Measurements from ENCODE around the gene KLHDC8B. TPM values are rescaled to one million over a fixed set of nuclear protein-coding genes. Genes with fewer than 3 reads are reported as not detected.

KLHDC8B gene
- total RNA-seq (10 to 100 TPM; 29.6 to 32.0 TPM), polyA plus RNA-seq (10 to 100 TPM; 19.4 to 32.5 TPM)
- long read RNA-seq, donor 1, transcript KLHDC8B-201 (6 exons, 1,959 nt): major isoform, 10 of 10 reads
- long read RNA-seq, donor 1, partial matches to known transcripts: 0 of 10 reads
- long read RNA-seq, donor 1, other reads (novel, unspliced or antisense): 0 of 10 reads
- long read RNA-seq, donor 2: 0 reads
- long read RNA-seq, donor 3, partial matches to known transcripts: 0 of 3 reads
- long read RNA-seq, donor 3, other reads (novel, unspliced or antisense): 0 of 3 reads
- long read RNA-seq, donor 4, partial matches to known transcripts: 0 of 3 reads
- long read RNA-seq, donor 4, other reads (novel, unspliced or antisense): 0 of 3 reads
- long read RNA-seq, donor 5, transcript KLHDC8B-201 (6 exons, 1,959 nt): major isoform, 12 of 17 reads
- long read RNA-seq, donor 5, partial matches to known transcripts: 5 of 17 reads
- long read RNA-seq, donor 5, other reads (novel, unspliced or antisense): 0 of 17 reads

- Histone ChIP-seq H3K36me3 (ENCODE audit: control insufficient read depth in 4 of 4, insufficient read depth in 4 of 4, low read length in 4 of 4) (peaks cover 0 to 16% (median 15%) of the 10 kb centered on the region in 4 donors), H3K9ac (ENCODE audit: insufficient read depth in 1 of 2, low read length in 2 of 2) (peak within 1 kb of the TSS; percentile 68 to 72), H3K9me3 (ENCODE audit: control insufficient read depth in 4 of 4, insufficient read depth in 3 of 4, low read length in 3 of 4) (no peaks in the 10 kb centered on the region), H3K4me1 (ENCODE audit: control insufficient read depth in 5 of 5, insufficient read depth in 5 of 5, low read length in 5 of 5) (peaks cover 7 to 43% (median 28%) of the 10 kb centered on the region in 5 donors), H3K27me3 (ENCODE audit: control insufficient read depth in 3 of 3, insufficient read depth in 3 of 3, low read length in 2 of 3) (no peaks in the 10 kb centered on the region), H3K27ac (ENCODE audit: low read depth in 1 of 2, low read length in 1 of 2) (peak within 1 kb of the TSS; percentile 82 to 94), H3K4me3 (peak within 1 kb of the TSS; percentile 80)
- peak; percentile 93 to 95 (median 94) for DNase-seq
- 0 to 1% methylated on average over 52 to 57 of the region's 57 CpGs for WGBS, 2 donors
- TF ChIP-seq, protein P1, sequence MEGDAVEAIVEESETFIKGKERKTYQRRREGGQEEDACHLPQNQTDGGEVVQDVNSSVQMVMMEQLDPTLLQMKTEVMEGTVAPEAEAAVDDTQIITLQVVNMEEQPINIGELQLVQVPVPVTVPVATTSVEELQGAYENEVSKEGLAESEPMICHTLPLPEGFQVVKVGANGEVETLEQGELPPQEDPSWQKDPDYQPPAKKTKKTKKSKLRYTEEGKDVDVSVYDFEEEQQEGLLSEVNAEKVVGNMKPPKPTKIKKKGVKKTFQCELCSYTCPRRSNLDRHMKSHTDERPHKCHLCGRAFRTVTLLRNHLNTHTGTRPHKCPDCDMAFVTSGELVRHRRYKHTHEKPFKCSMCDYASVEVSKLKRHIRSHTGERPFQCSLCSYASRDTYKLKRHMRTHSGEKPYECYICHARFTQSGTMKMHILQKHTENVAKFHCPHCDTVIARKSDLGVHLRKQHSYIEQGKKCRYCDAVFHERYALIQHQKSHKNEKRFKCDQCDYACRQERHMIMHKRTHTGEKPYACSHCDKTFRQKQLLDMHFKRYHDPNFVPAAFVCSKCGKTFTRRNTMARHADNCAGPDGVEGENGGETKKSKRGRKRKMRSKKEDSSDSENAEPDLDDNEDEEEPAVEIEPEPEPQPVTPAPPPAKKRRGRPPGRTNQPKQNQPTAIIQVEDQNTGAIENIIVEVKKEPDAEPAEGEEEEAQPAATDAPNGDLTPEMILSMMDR (IDR thresholded peaks at IDR 0.05; ENCODE audit: control extremely low read depth, extremely low read depth): peak; percentile 75
- ATAC-seq (ENCODE audit: insufficient read depth, low FRiP score): peak; percentile 90
Measured at GRCh38 chr3:49171119-49171774, at the start of gene KLHDC8B. TSS of gene KLHDC8B (plus strand) at chr3:49171598. CDS start at chr3:49172770, 1,172 bp downstream.

DNA sequence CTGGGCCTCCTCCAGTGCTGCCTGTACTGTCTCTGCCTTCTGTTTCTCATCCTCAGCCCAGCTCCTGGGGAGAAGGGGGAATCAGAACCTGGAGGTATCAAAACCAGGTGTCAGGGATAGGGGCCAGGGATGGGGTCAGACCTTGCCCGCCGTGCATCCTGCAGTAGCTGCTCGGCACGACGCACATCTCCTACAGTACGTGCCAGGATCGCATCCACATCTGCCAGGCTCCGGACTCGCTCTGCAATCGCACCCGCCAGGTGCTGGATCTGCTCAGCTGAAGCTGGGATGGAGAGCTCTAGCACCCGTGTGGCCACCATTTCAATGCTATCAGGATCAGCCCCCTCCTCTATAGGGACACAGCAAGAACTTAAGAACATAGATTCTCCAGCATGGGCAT is 49.4 kb upstream of the KLHDC8B start:
- Histone ChIP-seq H3K4me1 (ENCODE audit: control insufficient read depth in 5 of 5, insufficient read depth in 5 of 5, low read length in 5 of 5) (peaks cover 0 to 17% (median 8%) of the 10 kb centered on the region in 5 donors), H3K36me3 (ENCODE audit: control insufficient read depth in 4 of 4, insufficient read depth in 4 of 4, low read length in 4 of 4) (peaks cover 12 to 66% (median 50%) of the 10 kb centered on the region in 4 donors), H3K9ac (ENCODE audit: insufficient read depth in 1 of 2, low read length in 2 of 2) (no peak overlapping the region), H3K27ac (ENCODE audit: low read depth in 1 of 2, low read length in 1 of 2) (no peak overlapping the region), H3K27me3 (ENCODE audit: control insufficient read depth in 3 of 3, insufficient read depth in 3 of 3, low read length in 2 of 3) (no peaks in the 10 kb centered on the region), H3K4me3 (no peak overlapping the region), H3K9me3 (ENCODE audit: control insufficient read depth in 4 of 4, insufficient read depth in 3 of 4, low read length in 3 of 4) (no peaks in the 10 kb centered on the region)
- TF ChIP-seq, protein P1 (IDR thresholded peaks at IDR 0.05; ENCODE audit: control extremely low read depth, extremely low read depth): no peak
- ATAC-seq (ENCODE audit: insufficient read depth, low FRiP score) (no peak), DNase-seq (no peak)
- 96 to 97% methylated on average over 12 of the region's 12 CpGs for WGBS, 2 donors

DNA sequence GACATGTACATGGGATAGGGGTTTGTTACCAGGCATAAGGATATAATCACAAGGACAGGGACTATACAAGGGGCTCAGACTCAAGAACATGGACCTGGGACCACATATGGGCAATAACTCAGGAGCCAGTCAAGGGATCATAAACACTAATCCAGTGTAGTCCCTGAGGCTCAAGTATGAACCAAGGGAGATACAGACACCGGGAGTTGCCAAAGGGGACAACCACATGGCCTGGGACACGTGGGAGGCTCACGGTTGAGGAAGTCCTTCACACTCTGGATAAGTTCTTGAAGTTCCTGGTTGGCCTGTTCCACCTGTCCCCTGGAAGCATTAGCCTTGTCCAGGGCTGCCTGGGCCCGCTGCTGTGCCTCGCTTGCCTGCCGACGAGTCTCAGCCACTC is 48.9 kb upstream of the KLHDC8B start:
- Histone ChIP-seq H3K9me3 (ENCODE audit: control insufficient read depth in 4 of 4, insufficient read depth in 3 of 4, low read length in 3 of 4) (no peaks in the 10 kb centered on the region), H3K27ac (ENCODE audit: low read depth in 1 of 2, low read length in 1 of 2) (no peak overlapping the region), H3K27me3 (ENCODE audit: control insufficient read depth in 3 of 3, insufficient read depth in 3 of 3, low read length in 2 of 3) (no peaks in the 10 kb centered on the region), H3K4me3 (no peak overlapping the region), H3K9ac (ENCODE audit: insufficient read depth in 1 of 2, low read length in 2 of 2) (no peak overlapping the region), H3K36me3 (ENCODE audit: control insufficient read depth in 4 of 4, insufficient read depth in 4 of 4, low read length in 4 of 4) (peaks cover 8 to 63% (median 46%) of the 10 kb centered on the region in 4 donors), H3K4me1 (ENCODE audit: control insufficient read depth in 5 of 5, insufficient read depth in 5 of 5, low read length in 5 of 5) (peaks cover 0 to 17% (median 8%) of the 10 kb centered on the region in 5 donors)
- TF ChIP-seq, protein P1 (IDR thresholded peaks at IDR 0.05; ENCODE audit: control extremely low read depth, extremely low read depth): no peak
- no peak for ATAC-seq (ENCODE audit: insufficient read depth, low FRiP score)
- WGBS, 2 donors: 89 to 90% methylated on average over 7 of the region's 7 CpGs
- no peak for DNase-seq
